NCI-H1436 treated with DMSO at 0.1 percent for 48 hours (cell line): ENCODE data around the gene KIF12.
"Not testable (repeated sequence)": the region's sequence is repeated elsewhere in the genome, so short reads cannot be mapped to it uniquely, and the experiment has no call there.

Source experiments
- DNase-seq: peaks from one replicate; lab custom pipeline; 2025; lab: John Stamatoyannopoulos, UW

Gene KIF12

DNA sequence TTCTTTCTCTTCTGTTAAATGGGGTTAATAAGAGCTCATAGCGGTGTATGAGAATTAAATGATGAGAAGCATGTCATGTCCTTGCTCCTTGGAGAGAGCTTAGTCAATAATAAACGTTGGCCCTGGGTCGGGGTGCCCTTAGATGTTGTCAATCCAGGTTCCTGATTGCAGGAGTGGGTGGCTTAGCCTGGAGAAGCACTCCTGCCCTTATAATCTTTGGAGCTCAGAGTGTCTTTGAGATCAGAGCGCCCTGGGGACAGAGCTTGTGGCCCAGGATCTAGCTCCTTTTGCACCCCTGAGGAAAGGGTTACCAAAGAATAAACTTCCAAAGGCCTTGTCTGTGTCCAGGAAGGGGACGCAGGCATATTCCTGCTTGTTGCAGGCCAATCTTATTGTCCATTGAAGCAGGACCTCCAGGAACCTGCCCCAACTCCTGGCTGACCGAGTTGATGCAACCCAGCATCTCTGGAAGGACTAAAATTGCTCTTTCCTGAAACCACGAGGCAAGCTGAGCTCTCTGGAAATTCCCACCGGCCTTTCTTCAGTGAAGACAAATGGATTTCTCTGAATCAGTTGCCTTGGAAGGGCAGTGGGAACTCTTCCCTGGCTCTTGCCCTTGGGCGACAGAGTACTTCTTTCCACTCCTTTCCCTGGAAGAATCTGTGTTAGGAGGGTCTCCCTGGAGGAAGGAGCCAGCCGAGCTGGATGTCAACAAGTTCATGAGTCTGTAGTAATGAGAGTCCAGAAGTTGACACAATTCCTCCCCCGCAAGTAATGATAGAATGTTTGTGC, 14.6 kb downstream of the KIF12 start:
- no peak for DNase-seq

- DNase-seq = no peak
These were observed 15.4 kb downstream of the KIF12 start for GRCh38 chr9:114083666-114084065.

GRCh38 chr9:114082763-114083412, 16.2 kb downstream of the KIF12 start:
- not testable (repeated sequence) for DNase-seq

DNA sequence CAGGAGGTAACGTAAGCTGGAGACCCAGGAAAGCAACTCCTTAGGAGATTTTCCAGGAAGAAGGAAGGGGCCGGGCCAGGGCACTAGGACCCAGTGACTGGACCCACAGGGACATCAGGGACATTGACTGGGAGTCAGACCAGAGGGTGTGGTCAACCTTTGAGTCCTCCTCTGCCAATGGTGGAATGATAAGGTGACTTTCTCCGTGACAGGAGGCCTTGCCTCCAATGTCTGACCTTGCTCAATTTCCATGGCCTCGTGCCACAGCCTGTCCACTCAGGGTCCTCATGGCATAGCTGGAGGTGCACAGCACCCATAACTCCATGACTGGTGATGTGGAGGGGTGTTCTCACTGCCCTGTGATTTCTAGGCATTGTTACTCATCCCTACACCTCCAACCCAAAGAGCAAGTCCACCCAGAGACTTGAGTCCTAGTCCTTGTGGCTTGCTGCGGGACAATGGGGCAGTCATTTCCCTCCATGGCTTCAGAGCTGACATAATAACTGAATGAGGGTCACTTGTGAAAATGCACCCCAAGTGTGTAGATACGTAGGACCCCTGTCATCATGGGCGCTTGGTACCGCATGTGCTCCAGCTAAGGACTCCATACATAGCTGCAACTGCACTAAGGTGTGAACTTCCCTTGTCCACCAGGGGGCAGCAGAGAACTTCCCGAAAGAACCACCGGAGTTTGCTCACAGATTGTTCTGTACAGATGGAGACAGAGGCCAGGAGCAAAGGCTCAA, 16.9 kb downstream of the KIF12 start:
- no peak for DNase-seq

GRCh38 chr9:114081441-114082016, 17.6 kb downstream of the KIF12 start:
- no peak for DNase-seq

GRCh38 chr9:114080773-114081440, 18.2 kb downstream of the KIF12 start:
- no peak for DNase-seq

DNA sequence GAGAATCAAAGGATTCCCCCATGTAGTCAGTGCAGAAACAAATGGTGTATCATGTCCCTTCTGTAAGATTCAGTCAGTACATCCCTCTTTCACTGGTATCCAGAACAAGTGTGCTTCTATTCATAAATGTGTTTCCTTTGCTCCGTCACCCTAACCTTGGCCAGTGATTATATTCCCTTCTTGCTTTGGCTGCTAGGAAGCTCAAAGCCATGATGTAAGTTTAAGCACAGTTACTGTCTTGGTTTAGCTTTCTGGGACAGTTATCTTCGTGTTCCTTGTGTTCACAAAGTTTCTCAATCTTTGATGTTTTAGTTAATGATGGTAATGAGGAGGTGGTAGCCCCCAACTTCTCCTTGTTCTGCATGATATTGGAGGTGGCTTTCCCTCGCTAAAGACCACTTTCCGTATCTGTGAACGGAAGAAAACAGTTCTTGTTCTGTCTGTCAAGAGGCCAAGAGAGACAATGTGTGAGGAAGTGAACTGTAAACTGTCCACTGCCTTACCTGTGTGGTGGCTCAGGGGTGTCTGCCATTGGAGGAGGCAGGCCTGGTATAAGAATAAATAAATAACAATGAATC, 18.8 kb downstream of the KIF12 start:
- no peak for DNase-seq

- no peak for DNase-seq
These were observed 20.3 kb downstream of the KIF12 start for GRCh38 chr9:114078781-114079156.

GRCh38 chr9:114078021-114078780, 20.9 kb downstream of the KIF12 start, which contains the start of gene AMBP:
Gene AMBP, minus strand, starts transcription at chr9:114078300. Its CDS starts 91 bp downstream, at chr9:114078209.
- no peak for DNase-seq

DNA sequence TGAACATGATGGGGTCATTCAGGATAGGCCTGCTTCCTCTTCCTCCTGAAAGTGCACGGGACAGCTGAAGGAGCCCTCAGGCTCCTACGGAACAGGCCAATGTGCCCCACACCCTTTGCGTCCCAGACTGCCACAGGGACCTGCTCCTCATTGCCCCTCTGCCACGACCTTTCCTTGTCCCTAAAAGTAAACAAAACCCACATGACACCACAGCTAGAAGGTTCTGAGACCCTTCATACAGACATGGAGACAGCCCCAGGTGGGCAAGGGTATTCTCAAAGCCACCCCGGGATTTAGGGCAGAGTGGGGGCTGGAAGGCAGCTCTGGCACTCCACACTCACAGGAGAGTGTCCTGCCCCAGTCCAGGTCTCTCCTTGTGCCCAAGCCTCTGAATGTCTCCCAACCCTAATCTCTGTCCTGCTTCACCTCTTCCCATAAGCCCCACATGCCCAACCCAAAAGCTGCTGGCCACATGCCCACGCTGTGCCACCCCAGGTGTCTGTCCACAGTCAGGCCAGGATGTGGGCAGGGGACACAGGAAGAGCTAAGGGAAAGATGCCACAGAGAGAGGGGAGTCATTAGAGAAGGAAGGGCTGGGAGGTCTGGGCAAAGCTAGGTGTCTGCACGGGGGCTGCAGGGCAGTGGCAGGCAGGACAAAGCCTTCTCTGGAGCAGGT, 21.8 kb downstream of the KIF12 start:
- DNase-seq = no peak

DNA sequence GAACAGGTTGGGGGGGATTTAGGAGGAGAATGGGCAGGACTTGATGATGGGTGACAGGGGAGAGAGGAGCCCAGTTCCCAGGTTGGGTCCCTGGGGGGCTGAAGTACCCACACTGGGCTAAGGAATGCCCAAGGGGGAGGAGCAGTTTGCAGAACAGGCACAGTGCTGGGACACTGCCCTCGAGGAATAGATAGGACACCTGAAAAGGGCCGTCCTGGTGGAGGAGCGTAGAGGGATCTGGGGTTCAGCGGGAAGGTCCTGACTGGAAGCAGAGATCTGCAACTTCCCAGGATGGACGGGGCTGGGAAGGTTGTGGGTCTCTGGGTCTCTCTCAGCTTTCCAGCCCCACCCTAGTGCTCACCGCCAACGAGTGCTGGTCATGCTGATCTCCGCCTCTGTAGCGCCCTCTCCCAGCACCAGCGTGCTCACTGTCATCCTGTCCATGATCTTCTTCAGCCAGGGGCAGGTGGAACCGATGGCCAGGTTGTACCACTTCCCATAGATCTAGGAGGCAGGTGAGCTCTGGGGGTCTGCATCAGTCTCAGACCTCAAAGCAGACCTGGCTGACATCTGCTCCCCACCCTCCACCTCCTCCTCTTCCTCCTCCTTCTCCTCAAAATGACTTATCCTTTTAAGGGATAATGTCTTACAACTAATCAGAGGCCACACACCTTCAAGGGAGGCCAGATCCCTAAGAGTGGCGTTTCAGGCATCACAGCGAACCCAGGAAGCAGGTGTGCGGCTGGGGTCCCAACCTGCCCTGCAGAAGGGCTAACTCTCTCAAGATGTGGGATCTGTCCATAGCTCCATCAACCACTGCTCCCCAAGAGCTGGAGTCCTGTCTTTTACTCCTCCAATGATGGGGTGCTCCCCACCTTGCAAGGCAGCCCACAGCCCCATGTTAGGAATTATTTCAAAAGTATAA, 22.6 kb downstream of the KIF12 start:
- DNase-seq = no peak

GRCh38 chr9:114075602-114076001, 23.5 kb downstream of the KIF12 start:
- no peak for DNase-seq

GRCh38 chr9:114072184-114073140, 26.6 kb downstream of the KIF12 start:
- DNase-seq = no peak

- no peak for DNase-seq
These were observed 27.8 kb downstream of the KIF12 start for GRCh38 chr9:114071197-114071795.

GRCh38 chr9:114070188-114071103, 28.6 kb downstream of the KIF12 start:
- no peak for DNase-seq

DNA sequence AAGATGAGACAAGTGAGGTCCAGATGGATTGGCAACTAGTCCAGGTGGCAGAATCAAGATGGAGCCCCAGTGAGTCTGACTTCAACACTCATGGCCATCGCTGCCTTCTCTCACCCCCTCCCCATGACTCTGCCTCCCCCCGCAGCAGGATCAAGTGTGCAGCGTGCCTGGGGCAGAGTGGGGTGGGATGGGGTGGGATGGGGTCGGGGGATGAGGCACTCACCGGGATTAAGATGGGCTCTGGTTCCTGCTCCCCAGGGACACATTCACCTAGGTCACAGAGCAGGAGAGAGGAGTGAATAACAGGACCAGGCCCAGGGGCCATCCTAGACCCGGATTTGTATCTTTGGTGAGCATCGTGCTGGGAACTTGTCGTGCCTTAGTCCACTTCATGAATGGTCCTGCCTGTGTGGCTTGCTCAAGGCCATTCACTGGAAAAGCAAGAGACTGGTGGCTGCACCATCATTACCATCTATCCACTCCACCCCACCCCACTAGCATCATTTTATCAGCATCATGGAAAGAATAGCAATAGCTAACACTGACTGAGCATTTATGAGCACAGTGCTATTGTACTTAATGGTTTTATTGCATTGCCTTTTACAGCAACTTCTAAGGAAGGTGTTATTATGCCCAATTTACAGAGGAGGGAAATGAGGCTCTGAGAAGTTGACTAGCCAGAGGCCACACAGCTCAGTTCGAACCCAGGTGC, 29.5 kb downstream of the KIF12 start:
- no peak for DNase-seq
